Left lung (tissue), 10 donors: Measurements from ENCODE around the gene TLR3. TPM values are rescaled to one million over a fixed set of nuclear protein-coding genes. Genes with fewer than 3 reads are reported as not detected.

Experiments used
- ATAC-seq: fragments of 200-7000 bp; cut with Tn5 transposase; one replicate; pipeline ENCODE4 v1.9.1; 2020; ENCODE audit warnings: moderate library complexity
- DNase-seq, 4 donors: peaks; one replicate each; pipeline ENCODE4 v3.0.0-alpha.2; 2013 to 2020
- H3K27ac ChIP-seq, 2 donors: fragments of 200-600 bp; sonication (generic) in 1 of 2; one replicate each; pipeline versions ENCODE4 v1.5.0 to v1.8.0; 2020 to 2021
- H3K27me3 ChIP-seq, 2 donors: fragments of 200-600 bp; sonication (generic) in 1 of 2; one replicate each; pipeline versions ENCODE4 v1.5.0 to v1.8.0; 2020 to 2021
- H3K36me3 ChIP-seq, 2 donors: fragments of 200-600 bp; sonication (generic) in 1 of 2; one replicate each; pipeline versions ENCODE4 v1.5.0 to v1.8.0; 2020 to 2021
- H3K4me1 ChIP-seq, 2 donors: fragments of 200-600 bp; one replicate each; pipeline ENCODE4 v1.8.0; 2021
- H3K4me3 ChIP-seq, 2 donors: fragments of 200-600 bp; sonication (generic) in 1 of 2; one replicate each; pipeline versions ENCODE4 v1.5.0 to v1.8.0; 2020 to 2021; ENCODE audit warnings: mild to moderate bottlenecking in 1 of 2
- H3K9me3 ChIP-seq, 2 donors: fragments of 200-600 bp; sonication (generic) in 1 of 2; one replicate each; pipeline versions ENCODE4 v1.5.0 to v1.8.0; 2020 to 2021
- intact Hi-C, 2 donors: fragments of 100-400 bp; cut with DNase I; formaldehyde crosslinking; loops; one replicate each; pipeline versions ENCODE4 v1.11.2 to v1.14.2; 2022
- polyA plus RNA-seq, 6 donors: library from polyadenylated mRNA; unstranded; fragments of 120-200 nt; gene quantifications; one replicate each; pipeline ENCODE4 v1.2.1, GENCODE V29; 2013; ENCODE audit not compliant: insufficient read length in 6 of 6
- total RNA-seq, 2 donors: library from RNA; stranded (reverse); fragmentation: NEBNext Ultra II Directional; extraction: Animal tissue kit (Norgen Biotek cat#: 25700); gene quantifications; one replicate each; pipeline ENCODE4 v1.2.1, GENCODE V29; 2021
- TF ChIP-seq, protein P1 (sequence below), 2 donors: fragments of 200-600 bp; sonication (generic) in 1 of 2; IDR thresholded peaks; one replicate each; pipeline versions ENCODE4 v1.5.0 to v1.8.0; 2021; ENCODE audit warnings: antibody characterized with exemption in 2 of 2
- donor health status: DM: no; HTN: yes; CAD: no.
- donor health status: DM: no; HTN: no; CAD: no.

The TLR3 gene
- total and polyA plus RNA-seq, 8 donors, result 10.0 to 44.2 (median 12.3) TPM

DNA sequence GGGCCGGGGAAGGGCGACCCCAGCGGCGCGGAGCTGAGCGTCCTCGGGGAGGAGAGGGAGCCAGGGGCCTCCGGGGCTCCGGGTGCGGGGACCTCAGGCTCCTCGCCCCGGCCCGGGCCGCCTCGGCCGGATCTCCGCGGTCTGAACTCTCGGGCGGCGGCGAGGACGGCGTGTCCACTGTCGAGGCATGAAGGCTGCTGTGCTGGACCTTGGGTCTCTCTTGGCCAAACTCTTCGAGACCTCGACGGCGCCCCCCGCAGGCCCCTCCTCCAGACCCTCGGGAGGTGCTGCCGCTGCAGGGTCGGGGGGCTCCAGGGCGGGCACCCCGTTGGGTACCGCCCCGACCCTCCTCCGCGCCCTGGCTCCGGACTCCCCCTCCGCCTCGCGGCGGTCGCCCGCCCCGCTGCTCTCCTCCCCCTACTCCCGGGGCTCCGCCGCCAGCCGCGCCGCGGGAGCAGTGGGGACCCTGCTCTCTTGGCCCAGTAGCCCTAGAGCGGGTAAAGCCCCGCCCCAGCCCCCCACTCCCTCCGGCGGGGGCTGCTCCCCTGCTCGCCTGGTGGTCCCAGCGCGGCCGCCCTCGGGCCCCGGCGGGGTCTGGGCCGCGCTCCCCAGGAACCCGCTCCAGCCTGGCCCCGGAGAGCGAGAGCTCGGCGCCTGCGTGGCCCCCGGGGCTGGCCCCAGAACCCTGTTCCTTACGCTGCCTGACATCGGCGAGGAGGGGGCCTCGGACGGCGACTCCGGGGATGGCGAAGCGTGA, 36.1 kb downstream of the TLR3 start:
- intact Hi-C loops, result no loop called here
- TF ChIP-seq, protein P1, sequence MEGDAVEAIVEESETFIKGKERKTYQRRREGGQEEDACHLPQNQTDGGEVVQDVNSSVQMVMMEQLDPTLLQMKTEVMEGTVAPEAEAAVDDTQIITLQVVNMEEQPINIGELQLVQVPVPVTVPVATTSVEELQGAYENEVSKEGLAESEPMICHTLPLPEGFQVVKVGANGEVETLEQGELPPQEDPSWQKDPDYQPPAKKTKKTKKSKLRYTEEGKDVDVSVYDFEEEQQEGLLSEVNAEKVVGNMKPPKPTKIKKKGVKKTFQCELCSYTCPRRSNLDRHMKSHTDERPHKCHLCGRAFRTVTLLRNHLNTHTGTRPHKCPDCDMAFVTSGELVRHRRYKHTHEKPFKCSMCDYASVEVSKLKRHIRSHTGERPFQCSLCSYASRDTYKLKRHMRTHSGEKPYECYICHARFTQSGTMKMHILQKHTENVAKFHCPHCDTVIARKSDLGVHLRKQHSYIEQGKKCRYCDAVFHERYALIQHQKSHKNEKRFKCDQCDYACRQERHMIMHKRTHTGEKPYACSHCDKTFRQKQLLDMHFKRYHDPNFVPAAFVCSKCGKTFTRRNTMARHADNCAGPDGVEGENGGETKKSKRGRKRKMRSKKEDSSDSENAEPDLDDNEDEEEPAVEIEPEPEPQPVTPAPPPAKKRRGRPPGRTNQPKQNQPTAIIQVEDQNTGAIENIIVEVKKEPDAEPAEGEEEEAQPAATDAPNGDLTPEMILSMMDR (IDR thresholded peaks at IDR 0.05), result no peak
- Histone ChIP-seq H3K27ac (peak overlapping the region; percentile 25 to 31), H3K9me3 (no peaks in the 10 kb centered on the region), H3K27me3 (peaks cover 6 to 47% of the 10 kb centered on the region in 2 donors), H3K4me3 (peak overlapping the region; percentile 51 to 52), H3K4me1 (no peaks in the 10 kb centered on the region), H3K36me3 (no peaks in the 10 kb centered on the region)
- DNase-seq, result peak in 3 of 4 donors; percentile 36 to 79 (median 44)
- peak; percentile 59 for ATAC-seq

DNA sequence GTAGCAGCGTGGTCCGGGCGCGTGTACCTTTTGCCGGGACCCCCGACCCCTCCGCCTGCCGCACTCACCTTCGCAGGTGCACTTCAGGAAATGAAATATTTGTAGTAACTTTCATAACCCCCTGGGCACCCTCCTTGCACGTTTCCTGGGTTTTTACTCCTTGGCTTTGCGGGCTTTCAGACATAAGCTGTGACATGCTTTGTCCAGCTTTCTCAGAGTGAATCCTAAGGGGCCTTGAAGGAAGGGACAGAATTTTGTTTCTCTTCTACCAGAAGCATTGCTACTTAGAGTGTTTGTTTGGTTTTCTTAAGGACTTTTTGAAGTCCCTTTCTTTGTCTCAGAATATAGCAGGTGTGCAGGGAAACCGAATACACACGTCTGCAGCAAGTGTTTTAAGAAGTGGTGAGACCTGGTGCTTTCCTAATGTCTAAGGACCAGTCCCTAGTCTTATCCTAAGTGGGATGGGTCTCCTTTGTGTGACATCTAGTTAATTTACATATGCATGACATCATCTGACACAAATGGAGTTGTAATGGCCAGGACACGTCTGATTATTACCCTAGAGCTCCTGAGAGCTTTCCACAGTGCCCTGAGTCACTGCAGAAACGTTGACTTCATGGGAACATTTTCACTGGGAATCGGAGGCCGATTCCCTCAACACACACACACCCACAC, 36.8 kb downstream of the TLR3 start:
- Histone ChIP-seq H3K4me1 (no peaks in the 10 kb centered on the region), H3K27ac (peak overlapping the region; percentile 6 to 31), H3K27me3 (peaks cover 6 to 47% of the 10 kb centered on the region in 2 donors), H3K4me3 (peak overlapping the region; percentile 51 to 52), H3K36me3 (no peaks in the 10 kb centered on the region), H3K9me3 (no peaks in the 10 kb centered on the region)
- intact Hi-C loops, result no loop called here
- ATAC-seq (peak; percentile 66), DNase-seq (peak in 2 of 4 donors; percentile 20 to 31)
- TF ChIP-seq, protein P1 (IDR thresholded peaks at IDR 0.05), result no peak

DNA sequence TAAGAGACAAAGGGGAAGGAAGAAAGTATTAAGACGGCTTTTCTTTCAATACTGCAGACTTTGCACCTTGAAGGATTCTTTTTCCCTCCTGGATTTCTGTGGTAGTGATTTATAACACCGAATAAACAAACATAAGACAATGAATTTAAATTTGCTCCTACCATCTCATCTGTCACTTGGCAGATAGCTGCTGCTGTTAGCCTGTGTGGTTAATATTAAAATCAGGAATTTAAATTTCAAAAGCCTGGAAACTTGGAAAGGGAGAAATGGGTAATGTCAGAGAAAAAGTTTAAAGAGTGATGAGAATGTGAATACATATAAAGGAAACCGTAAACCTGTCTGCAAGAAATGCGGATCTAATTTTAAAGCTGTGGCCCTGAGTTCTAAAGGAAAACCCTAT, 39.0 kb downstream of the TLR3 start:
- no peaks in the 10 kb centered on the region for H3K4me1 ChIP-seq
- ATAC-seq (no peak), DNase-seq (no peak)
- no peaks in the 10 kb centered on the region for H3K36me3 ChIP-seq
- no peaks in the 10 kb centered on the region for H3K9me3 ChIP-seq
- no peak overlapping the region for H3K4me3 ChIP-seq
- TF ChIP-seq, protein P1 (IDR thresholded peaks at IDR 0.05), result no peak
- H3K27me3 ChIP-seq, result peaks cover 6 to 46% of the 10 kb centered on the region in 2 donors
- intact Hi-C loops, result no loop called here
- no peak overlapping the region for H3K27ac ChIP-seq

DNA sequence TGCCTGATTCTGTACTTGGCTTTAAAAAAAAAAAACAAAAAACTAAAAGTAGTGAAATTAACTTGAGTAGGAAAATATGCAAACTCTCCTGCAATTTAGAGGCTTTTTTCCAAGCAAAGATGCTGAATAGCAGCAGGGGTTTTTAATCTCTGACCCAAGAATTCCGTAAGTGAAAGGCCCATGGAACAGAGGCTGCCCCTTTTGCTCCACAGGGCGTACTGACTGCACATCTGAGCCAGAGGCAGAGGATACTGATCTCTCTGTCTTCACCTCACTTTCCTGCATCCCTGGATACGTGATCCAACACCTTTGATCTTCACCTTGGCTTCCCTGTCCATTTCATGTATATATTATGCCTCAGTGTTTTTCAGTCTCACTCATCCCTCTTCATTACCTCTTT, 39.4 kb downstream of the TLR3 start:
- no peaks in the 10 kb centered on the region for H3K36me3 ChIP-seq
- TF ChIP-seq, protein P1 (IDR thresholded peaks at IDR 0.05), result no peak
- H3K4me1 ChIP-seq, result no peaks in the 10 kb centered on the region
- DNase-seq, result no peak
- H3K9me3 ChIP-seq, result no peaks in the 10 kb centered on the region
- intact Hi-C loops, result no loop called here
- no peak overlapping the region for H3K27ac ChIP-seq
- H3K4me3 ChIP-seq, result no peak overlapping the region
- H3K27me3 ChIP-seq, result peaks cover 6 to 42% of the 10 kb centered on the region in 2 donors
- no peak for ATAC-seq

DNA sequence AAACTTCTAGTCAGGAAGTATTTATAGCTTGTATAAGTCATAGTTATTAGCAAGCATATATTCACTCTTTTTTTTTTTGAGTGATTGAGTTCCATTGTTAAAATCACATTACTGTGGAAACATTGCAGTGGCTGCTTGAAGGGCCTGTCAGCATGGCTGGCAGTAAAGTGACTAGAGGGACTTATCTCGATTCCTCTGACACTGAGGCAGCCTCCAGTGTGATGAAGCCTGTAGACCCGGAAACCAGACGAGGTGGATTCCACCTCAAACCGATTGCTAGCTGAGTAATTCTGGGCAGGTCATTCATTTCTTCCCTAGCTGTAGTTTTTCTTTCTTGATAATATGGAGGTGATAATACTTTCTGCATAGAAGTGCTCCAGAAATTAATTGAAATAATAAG, 40.3 kb downstream of the TLR3 start:
- Histone ChIP-seq H3K27ac (no peak overlapping the region), H3K4me3 (no peak overlapping the region), H3K4me1 (no peaks in the 10 kb centered on the region), H3K27me3 (peaks cover 6 to 33% of the 10 kb centered on the region in 2 donors), H3K36me3 (no peaks in the 10 kb centered on the region), H3K9me3 (no peaks in the 10 kb centered on the region)
- TF ChIP-seq, protein P1 (IDR thresholded peaks at IDR 0.05), result no peak
- ATAC-seq (no peak), DNase-seq (no peak)
- intact Hi-C loops, result no loop called here
